CD14-positive monocyte (primary cell): ENCODE measurements around the gene SSTR5. TPM values are rescaled to one million over a fixed set of nuclear protein-coding genes. Genes with fewer than 3 reads are reported as not detected.

Experiments
- DNase-seq, 3 donors: peaks; one replicate each; pipeline ENCODE4 v3.0.0-alpha.2; 2011 to 2022
- H2AFZ ChIP-seq: 2 replicates; pipeline ENCODE4 v1.6.0; 2012; ENCODE audit warnings: mild to moderate bottlenecking, low read depth, low read length, inconsistent platforms; ENCODE audit not compliant: insufficient read depth, poor library complexity, severe bottlenecking
- H3K27ac ChIP-seq, 2 donors: 1 replicate in 1 of 2; 2 replicates in 1 of 2; pipeline ENCODE4 v1.5.1; 2012 to 2013; ENCODE audit warnings: low read length in 2 of 2, control low read depth in 1 of 2, inconsistent platforms in 1 of 2, low read depth in 1 of 2, mild to moderate bottlenecking in 1 of 2
- H3K27me3 ChIP-seq, 2 donors: one replicate each; pipeline versions ENCODE4 v1.6.0 to v1.6.1; 2011 to 2013; ENCODE audit warnings: low read length in 2 of 2; ENCODE audit not compliant: control insufficient read depth in 2 of 2, insufficient read depth in 2 of 2
- H3K36me3 ChIP-seq, 2 donors: replicated peaks in 1 of 2; 1 replicate in 1 of 2; 2 replicates in 1 of 2; pipeline versions ENCODE4 v1.5.1 to v1.6.1; 2012 to 2013; ENCODE audit warnings: low read length in 2 of 2, control low read depth in 1 of 2, inconsistent platforms in 1 of 2, mild to moderate bottlenecking in 1 of 2; ENCODE audit not compliant: insufficient read depth in 2 of 2, control insufficient read depth in 1 of 2
- H3K4me1 ChIP-seq, 2 donors: 1 replicate in 1 of 2; 2 replicates in 1 of 2; pipeline versions ENCODE4 v1.5.1 to v1.6.1; 2012 to 2013; ENCODE audit warnings: low read length in 2 of 2, control low read depth in 1 of 2, inconsistent platforms in 1 of 2, mild to moderate bottlenecking in 1 of 2, moderate library complexity in 1 of 2; ENCODE audit not compliant: insufficient read depth in 2 of 2, control insufficient read depth in 1 of 2
- H3K4me2 ChIP-seq: replicated peaks from 2 replicates; pipeline ENCODE3; 2012; ENCODE audit warnings: low read length, moderate library complexity, mild to moderate bottlenecking; ENCODE audit not compliant: poor library complexity, severe bottlenecking; ENCODE audit errors: extremely low read depth
- H3K4me3 ChIP-seq, 3 experiments: fragments of 200-600 bp in 1 of 3; sonication (generic) in 1 of 3; replicated peaks in 1 of 3; 1 replicate in 2 of 3; 2 replicates in 1 of 3; pipeline ENCODE4 v1.5.1; 2011 to 2013; ENCODE audit warnings: low read length in 3 of 3, mild to moderate bottlenecking in 3 of 3, control low read depth in 2 of 3, low read depth in 2 of 3, inconsistent platforms in 1 of 3, moderate library complexity in 1 of 3
- H3K79me2 ChIP-seq: 2 replicates; pipeline ENCODE4 v1.6.0; 2012; ENCODE audit warnings: mild to moderate bottlenecking, control low read depth, inconsistent platforms, low read length, moderate library complexity; ENCODE audit not compliant: insufficient read depth
- H3K9ac ChIP-seq: 2 replicates; pipeline ENCODE4 v1.6.0; 2017; ENCODE audit warnings: low read length, mild to moderate bottlenecking; ENCODE audit not compliant: insufficient read depth, poor library complexity, severe bottlenecking
- H3K9me3 ChIP-seq, 2 donors: replicated peaks in 1 of 2; 1 replicate in 1 of 2; 2 replicates in 1 of 2; pipeline versions ENCODE4 v1.5.1 to v1.6.1; 2012 to 2013; ENCODE audit warnings: low read length in 2 of 2, control low read depth in 1 of 2; ENCODE audit not compliant: control insufficient read depth in 1 of 2, insufficient read depth in 1 of 2
- H4K20me1 ChIP-seq: 2 replicates; pipeline ENCODE4 v1.6.0; 2012; ENCODE audit warnings: mild to moderate bottlenecking, low read length, control low read depth, moderate library complexity; ENCODE audit not compliant: insufficient read depth
- H3K27ac Mint-ChIP-seq, 7 donors: one replicate each; pipeline ENCODE4 v1.8.0; 2020; ENCODE audit warnings: mild to moderate bottlenecking in 7 of 7, mixed read lengths in 7 of 7, moderate library complexity in 6 of 7, inconsistent platforms in 2 of 7
- H3K27me3 Mint-ChIP-seq, 3 donors: one replicate each; pipeline ENCODE4 v1.8.0; 2021 to 2022; ENCODE audit warnings: low read depth in 3 of 3, mild to moderate bottlenecking in 3 of 3, mixed read lengths in 3 of 3, moderate library complexity in 3 of 3, inconsistent platforms in 1 of 3
- H3K36me3 Mint-ChIP-seq, 2 donors: one replicate each; pipeline ENCODE4 v1.8.0; 2020; ENCODE audit warnings: mixed read lengths in 2 of 2, inconsistent platforms in 1 of 2, mild to moderate bottlenecking in 1 of 2
- H3K4me1 Mint-ChIP-seq: one replicate; pipeline ENCODE4 v1.8.0; 2020; ENCODE audit warnings: mild to moderate bottlenecking, mixed read lengths
- H3K4me3 Mint-ChIP-seq, 2 donors: one replicate each; pipeline ENCODE4 v1.8.0; 2020; ENCODE audit warnings: mild to moderate bottlenecking in 2 of 2, mixed read lengths in 2 of 2, moderate library complexity in 1 of 2
- H3K9me3 Mint-ChIP-seq, 7 donors: one replicate each; pipeline ENCODE4 v1.8.0; 2020 to 2022; ENCODE audit warnings: mixed read lengths in 7 of 7, mild to moderate bottlenecking in 6 of 7, moderate library complexity in 6 of 7, inconsistent platforms in 2 of 7
- WGBS: methylation state at CpG from one replicate; pipeline ENCODE4 v1.1.5; 2013; ENCODE audit warnings: missing lambda C conversion rate; ENCODE audit not compliant: insufficient coverage; 5-methylcytosine and 5-hydroxymethylcytosine counted together
- intact Hi-C, 2 donors: fragments of 100-400 bp; cut with micrococcal nuclease; formaldehyde crosslinking; loops; one replicate each; pipeline versions ENCODE4 v1.15.0 to v1.15.1; 2023
- polyA plus RNA-seq, 3 donors: library from polyadenylated mRNA; depleted of rRNA in 1 of 3; unstranded in 2 of 3; stranded (reverse) in 1 of 3; fragments of 300-500 nt in 2 of 3; fragments of >200 nt in 1 of 3; fragmentation: Illumina TruSeq in 2 of 3; gene quantifications; 1 replicate in 2 of 3; 2 replicates in 1 of 3; pipeline ENCODE4 v1.2.3, GENCODE V29; 2012 to 2021
- TF ChIP-seq, protein P1 (sequence below): fragments of 200-600 bp; IDR thresholded peaks from one replicate; pipeline ENCODE4 v1.8.0; 2022; ENCODE audit warnings: antibody characterized with exemption, mild to moderate bottlenecking

The SSTR5 gene
- polyA plus RNA-seq, 3 donors = not detected

DNA sequence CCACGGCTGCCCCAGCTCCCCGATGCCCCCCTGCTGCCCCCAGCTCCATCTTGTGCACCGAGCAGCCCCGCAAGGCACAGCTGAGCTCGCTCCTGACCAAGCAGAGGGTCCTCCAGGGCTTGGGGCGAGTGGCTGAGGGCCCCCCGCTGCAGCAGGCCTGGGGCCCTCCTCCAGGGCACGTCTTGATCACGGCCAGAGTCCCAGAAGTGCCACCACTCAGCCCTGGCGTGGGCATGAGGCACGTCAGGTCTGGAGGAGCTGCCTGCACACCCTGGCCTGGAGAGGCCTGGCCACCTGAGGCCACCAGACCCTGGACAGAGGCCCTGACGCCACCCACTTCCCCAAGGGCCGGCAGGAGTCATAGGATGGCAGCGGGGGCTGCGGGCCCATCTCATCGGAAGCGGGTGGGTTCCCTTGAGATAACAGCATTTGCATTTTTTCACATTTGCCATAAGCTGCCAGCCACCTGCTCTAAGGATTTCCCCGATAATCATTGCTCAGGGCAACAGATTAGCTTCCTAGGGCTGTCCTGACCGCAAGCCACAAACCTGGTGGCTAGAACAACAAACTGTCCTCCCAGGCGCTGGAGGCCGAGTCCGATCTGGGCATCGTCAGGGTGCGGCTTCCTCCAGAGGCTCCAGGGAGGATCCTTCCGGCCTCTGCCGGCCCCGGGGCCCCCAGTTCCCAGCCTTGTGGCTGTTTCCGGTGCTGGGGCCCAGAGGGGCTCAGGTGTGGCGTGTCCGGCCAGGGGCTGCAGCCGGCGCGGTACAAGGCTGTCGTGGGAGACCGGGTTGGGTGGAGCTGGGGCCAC lies 47.4 kb downstream of the SSTR5 start:
- Mint-ChIP-seq H3K36me3 (no peaks in the 10 kb centered on the region), H3K9me3 (no peaks in the 10 kb centered on the region), H3K27ac (no peak overlapping the region), H3K4me3 (no peak overlapping the region), H3K27me3 (peaks cover 2 to 11% (median 3%) of the 10 kb centered on the region in 3 donors), H3K4me1 (no peaks in the 10 kb centered on the region)
- no peak overlapping the region for H3K27ac ChIP-seq
- H3K4me1 ChIP-seq = no peaks in the 10 kb centered on the region
- H3K79me2 ChIP-seq = no peaks in the 10 kb centered on the region
- H3K27me3 ChIP-seq = no peaks in the 10 kb centered on the region
- H4K20me1 ChIP-seq = no peaks in the 10 kb centered on the region
- TF ChIP-seq, protein P1, sequence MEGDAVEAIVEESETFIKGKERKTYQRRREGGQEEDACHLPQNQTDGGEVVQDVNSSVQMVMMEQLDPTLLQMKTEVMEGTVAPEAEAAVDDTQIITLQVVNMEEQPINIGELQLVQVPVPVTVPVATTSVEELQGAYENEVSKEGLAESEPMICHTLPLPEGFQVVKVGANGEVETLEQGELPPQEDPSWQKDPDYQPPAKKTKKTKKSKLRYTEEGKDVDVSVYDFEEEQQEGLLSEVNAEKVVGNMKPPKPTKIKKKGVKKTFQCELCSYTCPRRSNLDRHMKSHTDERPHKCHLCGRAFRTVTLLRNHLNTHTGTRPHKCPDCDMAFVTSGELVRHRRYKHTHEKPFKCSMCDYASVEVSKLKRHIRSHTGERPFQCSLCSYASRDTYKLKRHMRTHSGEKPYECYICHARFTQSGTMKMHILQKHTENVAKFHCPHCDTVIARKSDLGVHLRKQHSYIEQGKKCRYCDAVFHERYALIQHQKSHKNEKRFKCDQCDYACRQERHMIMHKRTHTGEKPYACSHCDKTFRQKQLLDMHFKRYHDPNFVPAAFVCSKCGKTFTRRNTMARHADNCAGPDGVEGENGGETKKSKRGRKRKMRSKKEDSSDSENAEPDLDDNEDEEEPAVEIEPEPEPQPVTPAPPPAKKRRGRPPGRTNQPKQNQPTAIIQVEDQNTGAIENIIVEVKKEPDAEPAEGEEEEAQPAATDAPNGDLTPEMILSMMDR = no peak
- H3K9me3 ChIP-seq = no peaks in the 10 kb centered on the region
- no peak overlapping the region for H3K9ac ChIP-seq
- DNase-seq = no peak
- H3K4me3 ChIP-seq = no peak overlapping the region
- H3K36me3 ChIP-seq = no peaks in the 10 kb centered on the region
- WGBS = 72% methylated on average over 34 of the region's 35 CpGs
- intact Hi-C loops = no loop called here
- no peak overlapping the region for H3K4me2 ChIP-seq
- no peak overlapping the region for H2AFZ ChIP-seq

DNA sequence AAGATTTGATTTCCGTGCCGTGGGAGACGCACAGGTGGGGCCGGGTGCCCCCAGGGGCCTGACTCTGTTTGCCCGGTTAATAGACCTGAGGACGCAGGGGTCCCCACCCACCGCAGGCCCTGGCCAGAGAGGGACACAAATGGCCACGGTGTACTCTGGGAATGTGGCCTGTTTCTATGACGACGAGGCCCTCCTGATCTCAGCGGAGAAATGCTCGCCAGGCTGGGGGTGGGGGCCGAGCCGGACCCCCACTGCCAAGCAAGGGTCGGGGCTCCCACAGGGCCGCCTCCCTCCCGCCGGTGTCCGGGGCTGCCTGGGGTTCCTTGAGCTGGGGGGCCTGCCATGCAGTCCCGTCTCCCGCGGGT lies 48.0 kb downstream of the SSTR5 start:
- Histone ChIP-seq H3K4me3 (no peak overlapping the region), H3K36me3 (no peaks in the 10 kb centered on the region), H3K27me3 (no peaks in the 10 kb centered on the region), H3K4me1 (no peaks in the 10 kb centered on the region), H2AFZ (no peak overlapping the region), H3K27ac (no peak overlapping the region), H3K79me2 (no peaks in the 10 kb centered on the region), H3K4me2 (no peak overlapping the region), H3K9me3 (no peaks in the 10 kb centered on the region), H3K9ac (no peak overlapping the region), H4K20me1 (no peaks in the 10 kb centered on the region)
- Mint-ChIP-seq H3K4me1 (no peaks in the 10 kb centered on the region), H3K4me3 (no peak overlapping the region), H3K36me3 (no peaks in the 10 kb centered on the region), H3K27me3 (peaks cover under 1 to 11% (median 3%) of the 10 kb centered on the region in 3 donors), H3K9me3 (no peaks in the 10 kb centered on the region), H3K27ac (no peak overlapping the region)
- intact Hi-C loops = no loop called here
- no peak for DNase-seq
- WGBS = 86% methylated on average over 22 of the region's 22 CpGs
- TF ChIP-seq, protein P1 = no peak
